HG03108 (cell line): ENCODE results near the gene SEC14L2.

ENCODE experiments used
- ATAC-seq: cut with Tn5 transposase; IDR thresholded peaks from one replicate; pipeline ENCODE4 v1.9.1; 2021; ENCODE audit warnings: moderate library complexity; ENCODE audit not compliant: unreplicated experiment

SEC14L2 gene

GRCh38 chr22:30396871-30397655, at the start of gene SEC14L2:
Gene SEC14L2, plus strand, starts transcription at chr22:30397018. Its CDS starts 99 bp downstream, at chr22:30397117.
- no peak for ATAC-seq

DNA sequence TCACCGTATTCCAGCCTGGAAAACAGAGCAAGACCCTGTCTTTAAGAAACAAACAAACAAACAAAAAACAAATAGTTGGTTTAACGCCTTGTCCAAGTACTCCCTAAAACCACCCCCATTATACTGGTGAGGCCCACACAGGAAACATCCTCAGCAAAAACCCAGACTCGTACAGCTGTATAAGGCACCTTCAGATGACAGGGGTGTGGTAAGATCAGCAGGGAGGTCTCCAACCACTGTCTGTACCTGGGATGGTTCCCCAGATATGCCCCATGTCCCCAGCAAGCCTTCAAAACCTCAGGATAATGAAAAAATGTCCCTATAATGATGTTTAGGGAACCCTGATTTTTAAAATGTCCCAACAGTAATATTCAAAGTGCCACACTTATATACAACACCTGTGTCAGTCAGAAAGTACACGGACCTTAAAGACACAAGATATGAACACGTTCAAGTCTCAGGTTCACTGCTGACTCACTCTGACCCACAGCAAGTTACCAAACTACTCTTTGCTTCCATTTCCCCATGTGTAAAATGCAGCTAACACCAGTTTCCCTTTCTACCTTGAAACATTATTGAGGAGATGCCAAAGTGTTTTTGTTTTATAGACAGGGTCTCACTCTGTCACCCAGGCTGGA, 49.4 kb upstream of the SEC14L2 start:
- ATAC-seq: no peak

- ATAC-seq: no peak
Measured at GRCh38 chr22:30348404-30348803, 48.4 kb upstream of the SEC14L2 start.

- ATAC-seq: no peak
Measured at GRCh38 chr22:30348809-30349208, 48.0 kb upstream of the SEC14L2 start.

- no peak for ATAC-seq
Measured at GRCh38 chr22:30351226-30351625, 45.6 kb upstream of the SEC14L2 start.

DNA sequence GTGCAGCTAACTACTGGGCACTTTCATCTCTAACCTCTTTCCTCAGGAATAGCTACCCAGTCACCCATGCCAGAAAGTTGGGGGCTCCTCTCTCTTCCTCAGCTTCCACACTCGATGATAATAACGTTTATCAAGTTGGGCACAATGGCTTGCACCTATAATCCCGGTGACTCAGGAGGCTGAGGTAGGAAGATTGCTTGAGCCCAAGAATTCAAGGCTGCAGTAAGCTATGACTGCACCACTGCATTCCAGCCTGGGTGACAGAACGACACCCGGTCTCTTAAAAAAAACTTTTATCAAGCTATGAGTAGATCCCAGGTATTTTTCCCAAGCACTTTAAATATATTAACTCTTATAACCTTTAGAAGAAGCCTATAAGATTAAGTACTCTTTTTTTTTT, 42.2 kb upstream of the SEC14L2 start:
- ATAC-seq: no peak

DNA sequence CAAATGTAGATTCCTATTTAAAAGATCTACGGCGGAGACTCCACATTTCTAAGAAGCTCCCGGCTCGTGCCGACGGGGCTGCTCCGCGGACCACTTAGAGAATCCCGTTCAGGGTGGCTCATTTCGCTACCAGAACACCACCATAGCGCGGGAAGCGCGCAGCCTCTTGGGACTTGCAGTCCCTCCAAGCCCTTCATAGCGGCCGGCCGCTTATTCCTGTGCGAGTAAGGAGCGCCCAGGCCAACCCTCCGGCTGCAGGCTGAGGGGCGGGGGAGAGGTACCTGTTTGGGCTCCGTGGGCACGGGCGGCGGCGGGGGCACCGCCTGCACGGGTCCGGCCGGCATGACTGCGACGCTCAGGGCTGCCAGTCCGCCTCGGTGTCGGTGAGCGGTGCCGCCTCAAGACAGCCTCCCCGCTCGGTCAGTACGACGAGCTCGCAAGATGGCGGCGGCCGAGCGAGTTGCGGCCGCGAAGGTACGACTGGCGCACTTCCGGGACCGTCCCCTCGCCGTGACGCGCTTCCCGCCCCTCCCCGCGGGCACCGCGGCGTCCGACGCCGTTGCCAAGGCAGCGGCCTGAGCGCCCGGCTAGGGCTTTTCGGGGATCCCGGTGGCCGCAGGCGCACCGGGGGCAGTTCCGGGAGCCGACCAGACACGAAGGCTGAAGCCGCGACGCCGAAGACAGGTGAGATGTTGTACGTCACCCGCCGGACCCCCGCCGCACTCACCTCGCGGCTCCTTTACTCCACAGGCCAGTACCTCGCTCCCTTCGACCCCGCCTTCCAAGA, 40.2 kb upstream of the SEC14L2 start, which contains the start of the genes CCDC157 and SF3A1:
Gene CCDC157 (plus strand): TSS at position 559 of the 787 bp plus-strand sequence. CDS start 8,994 bp downstream, outside the sequence.
Gene SF3A1 (minus strand): TSS at position 446 of the 787 bp plus-strand sequence. CDS start 102 bp downstream, at position 344.
- peak; percentile 88 for ATAC-seq

GRCh38 chr22:30357236-30357570, 39.6 kb upstream of the SEC14L2 start:
- ATAC-seq: no peak

- no peak for ATAC-seq
Measured at GRCh38 chr22:30357650-30358215, 39.1 kb upstream of the SEC14L2 start.

DNA sequence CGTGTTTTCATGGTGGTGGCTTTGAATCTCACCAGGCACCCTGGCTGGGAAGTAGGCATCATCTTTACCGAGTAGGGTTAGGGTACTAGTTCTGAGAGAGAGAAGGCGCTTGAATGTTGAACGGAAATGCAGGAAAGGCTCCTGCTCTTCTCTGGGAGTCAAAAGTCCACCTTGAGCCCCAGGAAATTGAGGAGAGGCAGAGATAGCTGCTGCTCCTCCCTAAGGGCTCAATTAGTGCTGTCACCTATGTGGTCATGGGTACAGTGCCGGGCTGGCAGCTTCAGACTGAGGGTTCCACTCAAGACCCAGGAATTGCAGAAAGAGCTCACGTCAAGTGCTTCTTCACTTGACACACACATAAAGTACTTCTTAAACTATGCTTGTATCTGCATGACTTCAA, 38.3 kb upstream of the SEC14L2 start:
- ATAC-seq: no peak

GRCh38 chr22:30361916-30362650, 34.7 kb upstream of the SEC14L2 start:
- no peak for ATAC-seq

DNA sequence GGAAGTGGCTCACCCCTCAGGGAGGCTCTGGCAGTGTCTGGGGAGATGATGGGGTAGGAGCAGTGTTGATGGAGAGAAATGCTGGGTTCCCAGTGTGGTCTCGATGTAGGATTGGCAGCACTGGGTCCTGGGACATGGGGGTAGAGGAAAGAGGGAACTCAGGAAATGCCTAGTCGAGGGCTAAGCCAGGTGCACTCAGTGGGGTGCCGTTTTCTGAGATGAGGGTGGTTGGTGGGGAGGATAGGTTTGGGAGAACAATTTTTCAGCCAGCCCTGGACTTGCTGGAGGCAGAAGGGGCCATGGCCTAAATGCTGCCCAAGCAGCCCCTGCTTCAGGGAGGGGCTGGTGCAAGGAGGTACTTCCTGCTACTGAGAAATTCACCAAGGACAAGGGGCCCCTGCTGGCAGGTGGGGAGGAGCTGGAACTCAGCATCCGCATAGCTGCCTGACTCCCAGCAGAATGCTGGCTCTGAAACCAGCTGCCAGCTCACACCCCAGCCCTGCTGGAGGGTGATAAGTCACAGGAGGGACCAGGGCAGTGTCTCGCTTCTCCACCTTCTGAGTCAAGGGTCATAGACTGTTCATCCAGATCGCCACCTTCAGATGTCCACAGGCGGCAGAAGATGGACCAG, 34.1 kb upstream of the SEC14L2 start:
- no peak for ATAC-seq

DNA sequence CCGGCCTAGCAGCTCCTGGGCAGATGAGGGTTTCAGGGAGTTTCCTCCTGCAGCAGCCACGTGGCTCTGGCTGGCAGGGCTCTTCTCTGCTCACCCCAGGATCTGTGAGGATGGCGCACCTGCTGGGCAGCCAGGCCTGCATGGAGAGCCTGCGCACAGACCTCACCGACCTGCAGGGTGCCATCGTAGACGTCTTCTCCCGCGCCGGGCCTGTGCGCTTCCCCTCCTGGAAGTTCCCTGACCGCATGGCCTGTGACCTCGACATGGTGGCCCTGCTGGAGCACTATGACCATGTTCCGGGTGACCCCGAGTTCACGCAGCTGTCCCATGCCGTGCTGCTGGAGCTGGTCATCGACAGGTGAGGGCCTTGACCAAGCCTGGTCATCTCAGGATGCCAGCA, 30.9 kb upstream of the SEC14L2 start:
- ATAC-seq: no peak

DNA sequence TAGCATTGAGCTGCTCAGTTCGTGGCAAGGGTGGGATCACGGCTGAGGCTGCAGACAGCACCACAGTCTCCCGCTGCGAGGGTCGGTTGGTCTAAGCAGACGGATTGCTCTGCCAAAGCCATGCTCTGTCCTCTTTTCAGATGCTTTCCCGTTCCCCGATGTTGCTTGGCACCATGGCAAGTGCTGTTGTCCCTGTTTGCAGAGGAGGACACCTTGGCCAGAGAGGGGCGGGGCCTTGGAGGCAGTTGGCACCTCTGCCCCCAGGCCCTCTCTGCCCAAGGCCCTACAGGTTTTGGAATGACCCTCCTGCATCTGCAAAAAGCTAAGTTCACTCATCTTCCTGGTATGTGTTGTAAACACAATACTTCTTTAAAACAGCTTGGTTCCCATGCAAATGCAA, 28.4 kb upstream of the SEC14L2 start:
- ATAC-seq: no peak

GRCh38 chr22:30370641-30371230, 26.1 kb upstream of the SEC14L2 start:
- no peak for ATAC-seq

- no peak for ATAC-seq
Measured at GRCh38 chr22:30371321-30371720, 25.5 kb upstream of the SEC14L2 start.

- no peak for ATAC-seq
Measured at GRCh38 chr22:30371981-30372380, 24.8 kb upstream of the SEC14L2 start.

GRCh38 chr22:30372915-30373314, 23.9 kb upstream of the SEC14L2 start:
- ATAC-seq: no peak
